GM12872 (cell line): ENCODE results near the gene SELENOV.

Source experiments
- TF ChIP-seq, protein P1 (sequence below): IDR thresholded peaks from 3 replicates; pipeline ENCODE4 v1.5.1; 2011; ENCODE audit warnings: low read depth, mild to moderate bottlenecking, low read length, moderate library complexity; ENCODE audit not compliant: insufficient read depth

The SELENOV gene

DNA sequence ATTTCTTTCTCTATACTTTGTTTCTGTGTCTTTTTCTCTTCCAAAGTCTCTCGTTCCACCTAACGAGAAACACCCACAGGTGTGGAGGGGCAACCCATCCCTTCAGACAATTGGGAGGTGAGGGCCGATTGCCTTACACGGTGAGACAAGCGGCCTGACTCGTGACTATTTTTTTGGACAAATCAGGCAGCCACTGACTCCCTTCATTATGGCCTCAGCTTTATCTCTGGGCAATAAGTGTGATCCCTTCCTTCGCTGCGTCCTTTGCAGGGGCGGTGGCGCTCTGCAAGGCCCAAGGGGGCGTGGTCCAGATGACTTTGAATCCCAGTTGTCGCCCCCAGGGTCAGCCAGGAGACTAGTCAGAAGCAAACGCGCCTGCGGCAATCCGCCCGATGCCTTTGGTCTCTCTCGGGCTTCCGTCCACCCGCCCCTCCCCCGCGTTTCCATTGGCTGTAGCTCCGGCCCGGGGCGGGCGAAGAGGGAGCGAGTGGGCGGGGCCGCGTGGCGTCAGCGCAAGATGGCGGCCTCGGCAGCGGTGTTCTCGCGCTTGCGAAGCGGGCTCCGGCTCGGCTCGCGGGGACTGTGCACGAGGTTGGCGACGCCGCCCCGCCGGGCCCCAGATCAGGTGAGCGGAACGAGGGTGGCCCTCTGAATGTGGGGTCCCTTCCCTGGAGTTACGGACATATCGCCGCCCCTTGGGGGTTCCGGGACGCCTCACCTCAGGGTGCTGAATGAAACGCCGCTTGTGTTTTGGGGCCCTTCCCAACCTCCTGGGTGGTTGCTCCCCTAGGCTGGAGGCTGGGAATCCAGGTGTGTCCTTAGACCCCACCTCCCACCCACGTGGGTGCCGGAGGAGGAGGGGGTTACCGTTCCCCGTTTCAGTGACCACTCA is 34.4 kb upstream of the SELENOV start, which contains the start of gene TIMM50:
Gene TIMM50, plus strand, starts transcription at position 502 of the 892 bp plus-strand sequence. Its CDS starts 16 bp downstream, at position 518.
- TF ChIP-seq, protein P1, sequence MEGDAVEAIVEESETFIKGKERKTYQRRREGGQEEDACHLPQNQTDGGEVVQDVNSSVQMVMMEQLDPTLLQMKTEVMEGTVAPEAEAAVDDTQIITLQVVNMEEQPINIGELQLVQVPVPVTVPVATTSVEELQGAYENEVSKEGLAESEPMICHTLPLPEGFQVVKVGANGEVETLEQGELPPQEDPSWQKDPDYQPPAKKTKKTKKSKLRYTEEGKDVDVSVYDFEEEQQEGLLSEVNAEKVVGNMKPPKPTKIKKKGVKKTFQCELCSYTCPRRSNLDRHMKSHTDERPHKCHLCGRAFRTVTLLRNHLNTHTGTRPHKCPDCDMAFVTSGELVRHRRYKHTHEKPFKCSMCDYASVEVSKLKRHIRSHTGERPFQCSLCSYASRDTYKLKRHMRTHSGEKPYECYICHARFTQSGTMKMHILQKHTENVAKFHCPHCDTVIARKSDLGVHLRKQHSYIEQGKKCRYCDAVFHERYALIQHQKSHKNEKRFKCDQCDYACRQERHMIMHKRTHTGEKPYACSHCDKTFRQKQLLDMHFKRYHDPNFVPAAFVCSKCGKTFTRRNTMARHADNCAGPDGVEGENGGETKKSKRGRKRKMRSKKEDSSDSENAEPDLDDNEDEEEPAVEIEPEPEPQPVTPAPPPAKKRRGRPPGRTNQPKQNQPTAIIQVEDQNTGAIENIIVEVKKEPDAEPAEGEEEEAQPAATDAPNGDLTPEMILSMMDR = no peak

DNA sequence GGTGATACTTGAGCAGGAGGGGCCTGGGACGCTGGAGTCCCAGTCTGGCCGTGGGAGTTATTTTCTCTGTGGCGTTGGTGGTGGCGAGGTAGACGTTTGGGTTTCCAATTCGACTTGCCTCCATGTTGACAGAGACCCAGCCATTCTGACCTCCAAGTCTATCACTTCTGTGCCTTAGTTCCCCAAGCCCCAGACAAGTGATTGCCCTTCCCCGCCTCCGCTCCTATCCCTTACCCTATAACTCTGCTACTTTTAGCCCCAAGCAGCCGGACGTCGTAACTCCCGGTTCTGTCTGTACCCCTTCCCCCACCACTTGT is 33.8 kb upstream of the SELENOV start:
- TF ChIP-seq, protein P1 = no peak

DNA sequence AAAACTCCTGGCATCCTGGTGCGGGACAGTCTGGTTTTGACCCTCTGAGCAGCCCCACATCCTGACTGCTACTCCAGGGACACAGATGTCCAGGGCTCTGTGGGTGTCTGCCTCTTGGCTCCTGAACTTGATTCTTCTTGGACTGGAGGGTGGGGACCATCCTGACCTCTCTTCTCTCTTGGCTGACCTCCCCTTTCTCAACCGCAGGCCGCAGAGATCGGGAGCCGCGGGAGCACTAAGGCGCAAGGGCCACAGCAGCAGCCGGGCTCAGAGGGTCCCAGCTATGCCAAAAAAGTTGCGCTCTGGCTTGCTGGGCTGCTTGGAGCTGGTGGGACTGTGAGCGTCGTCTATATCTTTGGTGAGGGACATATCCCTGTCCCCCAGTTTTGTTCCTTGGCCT is 33.3 kb upstream of the SELENOV start:
- TF ChIP-seq, protein P1 = no peak

DNA sequence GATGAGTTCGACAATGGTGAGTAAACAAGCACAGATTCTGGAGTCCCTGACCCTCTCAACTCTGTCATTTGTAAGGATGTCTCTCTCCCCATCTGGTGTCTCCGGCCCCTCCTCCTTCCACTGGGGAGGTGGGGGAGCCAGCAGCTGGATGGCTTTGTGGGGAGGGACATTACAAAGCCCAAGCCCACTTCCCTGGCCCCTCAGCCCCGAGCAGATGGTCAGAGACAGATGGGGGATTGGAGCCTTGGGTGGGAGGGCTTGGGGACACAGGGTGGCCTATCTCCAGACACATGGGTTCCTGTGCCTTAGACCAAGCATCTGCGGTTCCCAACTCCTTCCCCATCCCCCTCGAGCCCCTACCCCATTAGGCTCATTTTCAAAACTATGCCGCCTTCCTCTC is 31.8 kb upstream of the SELENOV start:
- TF ChIP-seq, protein P1 = no peak

DNA sequence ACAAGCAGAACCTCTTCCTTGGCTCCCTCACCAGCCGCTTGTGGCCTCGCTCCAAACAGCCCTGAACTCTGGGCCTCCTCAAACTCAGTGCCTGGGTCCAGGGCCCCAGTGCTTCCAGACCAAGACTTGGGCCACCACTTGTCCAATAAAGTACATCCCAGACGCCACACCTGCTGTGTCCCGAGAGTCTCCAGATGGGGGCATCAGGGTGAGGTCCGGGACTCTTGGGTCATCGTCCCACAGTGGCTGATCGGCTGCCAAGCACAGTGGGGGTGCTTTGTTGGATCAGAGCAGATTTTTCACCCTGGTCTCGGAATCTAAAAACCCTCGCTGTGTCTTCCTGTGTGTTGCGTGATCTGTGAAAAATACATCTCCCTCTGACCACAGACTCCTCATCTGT is 25.2 kb upstream of the SELENOV start:
- TF ChIP-seq, protein P1 = no peak

DNA sequence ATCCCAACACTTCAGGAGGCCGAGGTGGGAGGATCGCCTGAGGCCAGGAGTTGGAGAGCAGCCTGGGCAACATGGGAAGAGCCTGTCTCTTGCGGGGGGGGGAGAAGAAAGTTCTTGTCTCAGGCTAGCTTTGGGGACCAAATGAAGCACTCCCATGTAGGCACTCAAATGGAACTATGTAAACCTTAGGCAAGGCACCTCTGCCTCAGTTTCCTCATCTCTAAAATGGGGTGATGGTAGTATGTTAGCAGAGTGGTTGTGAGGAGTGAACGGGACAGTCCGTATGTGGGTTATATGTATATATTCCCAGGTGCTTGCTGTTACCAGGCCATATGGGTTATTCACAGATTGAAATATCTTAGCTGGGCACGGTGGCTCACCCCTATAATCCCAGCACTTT is 22.7 kb upstream of the SELENOV start:
- TF ChIP-seq, protein P1 = no peak

DNA sequence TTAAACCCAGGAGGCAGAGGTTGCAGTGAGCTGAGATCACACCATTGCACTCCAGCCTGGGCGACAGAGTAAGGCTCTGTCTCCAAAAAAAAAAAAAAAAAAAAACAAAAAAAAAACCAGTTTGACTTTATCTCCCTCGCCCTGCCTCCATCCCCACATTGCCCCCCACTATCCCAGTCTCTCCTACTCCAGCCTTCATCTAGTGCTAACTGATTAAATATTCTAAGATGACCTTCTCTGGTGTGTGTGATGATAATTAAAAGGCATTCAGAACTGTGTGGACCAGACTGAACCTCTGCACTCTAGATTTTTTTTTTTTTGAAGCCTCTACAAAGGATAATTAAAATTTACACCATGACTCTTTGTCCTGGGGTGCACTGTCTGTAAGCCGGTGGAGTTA is 22.2 kb upstream of the SELENOV start:
- TF ChIP-seq, protein P1 = no peak

DNA sequence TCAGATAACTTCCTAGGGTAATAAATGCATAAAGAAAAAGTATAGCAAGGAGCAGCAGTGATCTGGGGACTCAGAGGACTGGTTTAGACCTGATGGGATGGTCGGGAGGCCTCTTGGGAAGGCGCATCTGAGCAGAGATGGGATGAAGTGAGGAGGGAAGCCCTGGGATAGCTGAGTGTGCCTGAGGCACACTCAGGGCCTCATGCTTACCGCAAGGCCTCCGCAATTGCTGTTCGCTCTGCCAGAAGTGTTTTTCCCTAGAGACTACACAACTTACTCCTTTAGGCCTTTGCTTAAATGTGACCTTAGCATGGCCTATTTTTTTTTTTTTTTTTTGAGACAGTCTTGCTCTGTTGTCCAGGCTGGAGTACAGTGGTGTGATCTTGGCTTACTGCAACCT is 20.3 kb upstream of the SELENOV start:
- TF ChIP-seq, protein P1 = no peak
